Mesenteric fat pad (tissue), 1 donor: ENCODE measurements around the gene GCN1. TPM values are rescaled to one million over a fixed set of nuclear protein-coding genes. Genes with fewer than 3 reads are reported as not detected.
A peak's percentile ranks its signal among the peaks of the same experiment; 100 is the strongest.

Experiments
- DNase-seq: peaks from one replicate; pipeline ENCODE4 v3.0.0-alpha.2; 2020; ENCODE audit warnings: low spot score
- total RNA-seq: library from RNA; stranded (reverse); fragmentation: NEBNext Ultra II Directional; extraction: Animal tissue kit (Norgen Biotek cat#: 25700); gene quantifications from one replicate; pipeline ENCODE4 v1.2.1, GENCODE V29; 2021
- donor health status: DM: yes; HTN: yes; CAD: no.

GCN1 gene
- total RNA-seq, 1 donor from 2014 or later = 97.0 TPM

DNA sequence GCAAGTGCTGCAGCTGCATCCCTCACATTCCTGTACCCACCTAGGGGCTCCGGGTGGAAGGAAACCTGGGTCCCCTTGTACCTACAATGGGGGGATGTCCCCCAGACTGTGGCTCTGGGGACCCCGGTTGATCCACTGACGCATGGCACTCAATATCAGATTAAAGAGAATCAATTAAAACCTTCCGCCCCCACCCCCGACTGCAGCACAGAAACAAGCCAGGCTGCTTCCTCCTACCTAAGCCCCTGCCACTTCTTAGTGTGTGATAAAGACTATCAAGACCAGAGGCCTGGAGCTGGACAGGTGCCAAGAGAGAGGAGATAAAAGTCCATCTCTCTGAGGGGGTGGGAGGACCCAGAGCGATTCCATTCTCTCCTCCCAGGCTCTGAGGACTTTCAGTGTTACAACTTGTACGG is 34.6 kb upstream of the GCN1 start:
- no peak for DNase-seq

DNA sequence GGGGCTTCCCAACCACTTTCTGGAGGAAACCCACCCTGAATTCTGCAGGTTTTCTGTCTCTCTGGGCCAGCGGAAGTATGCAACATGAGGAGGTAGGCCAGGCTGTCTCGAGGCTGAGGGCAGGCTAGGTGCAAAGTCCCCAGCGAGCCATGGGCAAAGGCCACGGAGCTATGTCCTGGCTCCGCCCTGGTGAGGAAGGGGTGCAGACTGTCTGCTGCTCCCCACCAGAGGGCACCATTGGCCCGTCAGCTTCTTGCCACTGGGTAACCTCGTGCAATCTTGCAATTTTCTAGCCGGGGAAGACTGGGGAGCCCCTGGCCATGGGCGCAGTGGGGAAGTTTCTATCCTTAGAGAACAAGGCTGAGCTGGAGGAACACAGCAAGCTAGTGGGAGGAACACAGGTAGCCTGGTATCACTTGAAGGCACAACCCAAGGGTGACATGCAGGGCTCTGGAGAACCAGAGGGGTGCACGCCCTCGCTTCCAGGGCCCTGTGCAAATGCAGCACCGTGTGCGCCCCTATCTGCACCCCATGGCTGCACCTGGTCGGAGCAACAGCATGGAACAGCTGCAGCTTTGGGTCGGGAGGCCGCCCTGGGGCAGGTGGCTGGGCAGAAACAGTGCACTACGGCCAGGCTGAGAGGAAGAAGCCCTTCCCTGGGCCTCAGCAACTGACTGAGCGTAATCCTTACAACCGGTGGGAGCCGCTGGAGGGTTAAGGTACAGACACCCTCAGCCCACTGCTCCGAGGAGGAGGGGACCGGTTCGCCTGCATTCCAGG is 34.0 kb upstream of the GCN1 start:
- DNase-seq = peak; percentile 93

DNA sequence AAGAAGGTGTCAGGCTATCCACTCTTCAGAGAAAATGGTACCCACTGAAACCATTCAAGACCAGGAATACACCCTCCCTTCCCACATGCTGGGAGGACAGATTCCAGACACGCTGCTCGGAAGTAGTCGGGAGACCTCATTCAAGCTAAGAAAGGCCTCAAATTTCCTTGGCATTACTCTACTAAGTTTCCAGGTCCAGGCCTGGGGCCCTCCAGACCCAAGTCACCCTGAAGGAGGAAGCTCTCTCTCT is 33.5 kb upstream of the GCN1 start:
- DNase-seq = no peak

DNA sequence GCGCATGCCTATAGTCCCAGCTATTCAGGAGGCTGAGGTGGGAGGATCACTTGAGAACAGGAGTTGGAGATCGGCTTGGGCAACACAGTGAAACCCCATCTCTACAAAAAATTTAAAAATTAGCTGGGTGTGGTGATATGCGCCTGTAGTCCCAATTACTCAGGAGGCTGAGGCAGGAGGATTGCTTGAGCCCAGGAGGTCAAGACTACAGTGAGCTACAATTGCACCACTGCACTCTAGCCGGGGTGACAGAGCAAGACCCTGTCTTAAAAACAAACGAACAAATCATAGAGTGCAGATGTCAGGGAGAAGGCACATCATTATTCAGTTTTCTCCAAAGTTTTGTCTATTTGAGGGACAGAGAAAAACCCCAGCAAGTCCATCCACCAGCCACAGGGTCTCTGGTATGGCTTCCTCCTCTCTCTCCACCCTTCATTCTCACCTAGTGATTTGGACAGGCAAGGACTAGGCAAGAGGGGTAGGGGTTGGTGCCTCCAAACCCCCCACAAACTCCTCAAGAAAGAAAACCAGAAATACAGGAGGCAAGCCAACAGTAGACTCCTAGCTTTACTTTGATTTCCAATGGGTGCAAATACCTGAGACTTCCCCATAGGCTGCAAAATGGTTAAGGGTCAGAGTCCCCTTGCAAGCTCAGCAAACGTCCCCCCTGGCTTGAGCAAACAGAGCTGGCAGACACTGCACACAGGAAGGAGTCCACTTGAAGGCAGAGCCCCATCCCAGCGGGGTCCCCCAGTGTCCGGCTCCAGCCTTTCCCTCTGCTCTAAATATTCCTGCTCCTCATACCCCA is 32.9 kb upstream of the GCN1 start:
- no peak for DNase-seq

DNA sequence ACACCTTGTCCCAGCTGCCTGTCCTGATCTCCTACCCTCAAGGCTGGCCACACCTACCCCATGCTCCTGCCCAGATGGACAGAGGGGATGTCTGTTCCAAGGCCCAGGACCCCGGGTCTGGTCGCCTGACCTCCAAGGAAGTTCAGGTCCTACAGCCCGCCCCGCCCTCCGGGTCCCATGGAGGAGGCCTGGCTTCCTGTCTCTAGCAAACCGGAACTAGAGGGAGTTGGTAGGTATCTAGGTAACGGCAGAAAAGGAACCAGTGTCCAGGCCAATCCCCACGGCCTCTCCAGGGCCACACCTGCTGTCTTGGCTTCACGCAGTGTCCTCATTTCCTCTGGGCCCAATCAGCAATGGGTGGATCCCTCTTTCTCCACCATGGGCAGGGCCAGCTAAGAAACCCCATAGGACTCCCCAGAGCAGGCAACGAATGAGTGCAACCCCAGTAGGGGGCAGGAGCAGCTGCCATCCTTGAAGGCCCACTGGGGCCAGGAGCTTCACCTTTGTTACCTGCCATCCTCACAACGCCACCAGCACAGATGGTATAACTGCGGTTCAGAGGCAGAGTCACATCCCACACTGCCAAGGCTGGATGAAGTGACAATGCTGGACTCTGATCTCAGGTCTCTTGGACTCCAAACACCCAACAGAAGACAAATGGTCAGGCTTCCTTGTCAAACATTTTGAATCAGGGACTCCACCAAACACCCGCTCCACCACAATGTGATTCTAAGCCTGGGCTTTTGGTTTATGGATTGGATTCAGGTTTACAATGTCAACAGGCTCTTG is 31.5 kb upstream of the GCN1 start:
- DNase-seq = no peak

DNA sequence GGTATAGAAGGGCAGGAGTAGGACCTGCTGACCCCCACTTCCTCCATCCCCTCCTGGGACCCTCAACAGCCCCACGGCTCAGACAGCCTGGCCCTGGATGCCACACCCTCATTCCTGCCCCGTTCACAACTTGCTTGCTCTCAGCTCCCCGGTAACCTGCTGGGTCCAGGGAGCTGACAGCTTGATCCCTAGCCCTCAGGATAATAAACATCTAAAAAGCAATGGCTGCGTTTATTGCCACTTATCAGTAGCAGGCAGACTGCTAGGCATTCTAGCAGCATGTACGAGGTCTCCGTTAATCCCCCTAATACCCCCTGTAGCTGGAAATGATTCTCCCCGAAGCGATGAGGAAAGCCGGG is 30.7 kb upstream of the GCN1 start:
- no peak for DNase-seq

DNA sequence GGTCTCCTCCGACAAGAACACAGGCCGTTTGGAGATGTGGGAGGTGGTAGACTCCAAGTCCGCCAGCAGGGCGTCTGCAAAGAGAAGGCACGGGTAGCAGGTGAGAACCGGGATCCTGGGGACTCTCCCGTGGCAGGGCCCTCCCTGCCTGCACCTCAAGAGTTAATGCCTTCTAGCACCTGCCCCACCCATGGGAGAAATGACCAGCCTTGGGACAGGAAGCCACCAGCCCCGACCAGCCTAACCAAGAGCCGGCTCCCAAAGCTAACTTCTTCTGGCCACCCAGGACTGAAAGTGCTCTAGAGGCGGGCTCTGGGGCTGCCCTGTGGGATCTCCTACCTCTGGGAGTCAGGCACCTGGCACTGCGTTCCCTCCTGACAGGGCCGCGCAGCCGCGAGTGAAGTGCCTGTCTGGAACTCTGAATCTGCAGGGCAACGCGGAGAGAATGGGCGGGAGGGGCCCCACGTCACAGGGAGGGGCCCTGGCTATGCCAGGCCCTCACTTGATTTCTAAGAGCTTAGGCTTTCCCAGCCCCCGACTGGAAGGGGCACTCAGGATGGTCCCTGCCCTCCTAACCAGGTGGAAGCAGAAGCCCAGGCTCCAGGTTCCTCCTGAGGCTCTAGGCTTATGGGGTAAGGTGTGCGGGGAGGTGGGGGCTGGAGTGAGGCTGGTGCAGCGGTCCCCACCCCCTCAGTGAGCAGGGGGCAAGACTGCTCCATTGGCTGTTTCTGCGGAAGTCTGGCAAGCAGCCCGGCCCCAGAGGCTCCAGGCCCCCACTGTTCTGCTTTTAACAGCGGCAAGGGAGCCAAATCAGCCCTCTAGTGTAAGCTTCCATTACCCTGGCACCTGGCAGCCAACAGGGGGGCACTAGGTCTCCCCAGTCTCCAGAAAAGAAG is 30.0 kb upstream of the GCN1 start:
- no peak for DNase-seq

DNA sequence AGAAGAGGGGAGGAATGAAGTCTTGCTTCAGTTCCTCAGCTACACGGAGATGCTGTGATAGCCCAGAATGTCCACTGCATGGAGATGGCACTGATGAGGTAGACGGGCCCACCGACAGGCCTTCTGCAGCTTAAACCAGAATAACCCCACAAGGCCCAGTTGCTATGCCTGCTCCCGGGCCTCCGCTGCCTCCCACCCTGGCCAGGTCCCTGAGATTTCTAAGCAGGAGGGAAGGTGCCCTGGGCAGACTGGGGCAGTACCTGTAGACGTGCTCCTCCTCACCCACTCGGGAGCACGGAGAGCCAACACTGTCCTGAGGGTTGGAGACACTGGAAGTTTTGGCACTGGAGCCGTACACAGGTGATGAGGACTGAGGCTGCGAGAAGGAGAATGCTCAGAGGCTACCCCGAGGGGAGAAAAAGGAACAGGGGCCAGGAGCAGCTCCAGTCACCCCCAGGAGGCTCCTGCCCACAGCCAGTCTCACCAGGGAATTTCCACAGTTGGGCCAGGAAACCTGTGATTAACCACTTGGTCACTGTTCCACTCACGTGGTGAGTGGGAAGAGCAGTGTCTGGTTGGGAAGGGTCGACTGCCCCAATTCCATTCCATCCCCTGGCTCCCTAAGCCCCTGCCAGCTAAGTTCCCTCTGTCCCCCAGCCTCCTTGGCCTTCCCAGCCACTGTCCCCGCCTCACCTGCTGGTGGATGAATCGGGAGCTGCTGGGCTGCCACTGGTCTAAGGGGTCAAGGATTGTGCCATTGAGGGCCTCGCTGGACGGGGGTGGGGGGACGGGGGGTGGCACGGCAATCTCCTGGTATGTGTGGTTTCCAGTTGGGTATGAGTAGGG is 29.2 kb upstream of the GCN1 start:
- DNase-seq = no peak

DNA sequence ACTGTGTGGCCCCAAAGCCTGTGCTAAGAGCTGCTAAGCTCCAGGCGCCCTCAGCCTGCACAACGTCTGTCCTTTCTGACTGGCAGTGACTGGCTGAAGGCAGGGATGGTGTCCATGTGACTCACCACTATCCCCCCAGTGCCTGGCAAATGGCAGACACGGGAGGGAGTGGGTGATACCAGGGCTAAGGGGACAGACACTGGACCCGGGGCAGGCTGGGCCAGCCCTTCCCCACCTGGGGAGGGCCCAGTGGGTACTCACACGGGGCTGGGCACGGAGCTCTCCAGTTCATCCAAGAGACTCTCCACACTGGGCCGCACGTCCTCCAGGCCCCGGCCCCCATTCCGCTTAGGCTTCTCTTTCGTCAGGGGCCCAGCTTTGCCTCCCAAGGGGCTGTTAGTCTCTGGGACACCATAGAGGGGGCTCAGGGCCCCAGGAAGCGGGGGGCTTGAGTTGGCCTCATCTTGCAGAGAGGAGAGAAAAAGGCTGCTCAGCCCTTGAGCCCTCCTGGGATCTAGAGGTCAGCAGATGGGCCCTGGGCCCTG is 27.8 kb upstream of the GCN1 start:
- DNase-seq = no peak

DNA sequence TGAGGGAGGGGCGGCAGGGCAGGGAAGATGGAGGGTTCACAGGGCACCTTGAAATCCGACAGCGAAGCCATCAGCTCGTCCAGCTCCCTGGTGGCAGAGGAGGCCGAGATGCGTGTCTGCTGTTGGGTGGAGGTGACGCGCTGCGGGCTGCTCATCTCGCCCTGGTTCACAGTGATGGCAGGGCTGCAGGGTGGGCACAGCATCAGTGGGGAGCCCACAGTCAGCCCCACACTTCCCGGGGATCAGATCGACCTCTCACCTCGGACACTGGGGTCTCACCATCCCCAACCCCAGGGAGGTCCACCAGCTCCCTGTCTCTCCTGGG is 27.0 kb upstream of the GCN1 start:
- no peak for DNase-seq

DNA sequence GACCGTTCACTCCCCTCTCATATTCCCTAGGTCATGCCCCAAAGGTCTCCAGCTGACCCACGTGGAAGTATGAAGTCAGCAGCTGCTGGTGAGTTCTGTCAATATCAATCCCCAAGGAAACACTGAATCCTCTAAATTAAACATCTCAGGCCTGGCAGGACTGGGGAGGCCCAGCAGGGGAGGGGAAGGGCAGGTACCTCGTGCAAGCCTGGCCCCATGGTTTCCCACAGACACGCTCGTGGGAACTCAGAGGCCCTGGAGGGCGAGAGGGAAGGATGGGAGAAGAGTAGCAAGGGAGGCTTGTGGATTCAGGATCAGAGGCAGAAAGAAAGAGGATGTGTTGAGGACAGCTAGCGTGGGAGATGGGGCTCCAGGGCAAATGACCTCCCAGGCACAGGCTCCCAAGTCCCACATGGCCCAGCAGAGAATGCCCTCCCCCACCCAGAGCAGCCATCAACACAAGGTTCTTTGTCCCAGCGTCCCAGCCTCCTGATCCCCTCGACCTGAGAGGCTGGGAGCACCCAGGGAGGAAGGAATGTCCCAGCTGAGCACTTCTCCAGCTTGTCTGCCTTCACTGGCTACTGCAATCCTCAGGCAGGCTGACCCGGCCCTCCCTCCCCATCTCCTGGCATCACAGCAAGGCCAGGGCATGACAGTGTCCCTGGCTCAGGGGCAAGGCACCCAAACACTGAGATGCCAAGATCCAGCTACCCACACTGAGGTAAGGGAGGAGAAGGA is 26.5 kb upstream of the GCN1 start:
- no peak for DNase-seq

DNA sequence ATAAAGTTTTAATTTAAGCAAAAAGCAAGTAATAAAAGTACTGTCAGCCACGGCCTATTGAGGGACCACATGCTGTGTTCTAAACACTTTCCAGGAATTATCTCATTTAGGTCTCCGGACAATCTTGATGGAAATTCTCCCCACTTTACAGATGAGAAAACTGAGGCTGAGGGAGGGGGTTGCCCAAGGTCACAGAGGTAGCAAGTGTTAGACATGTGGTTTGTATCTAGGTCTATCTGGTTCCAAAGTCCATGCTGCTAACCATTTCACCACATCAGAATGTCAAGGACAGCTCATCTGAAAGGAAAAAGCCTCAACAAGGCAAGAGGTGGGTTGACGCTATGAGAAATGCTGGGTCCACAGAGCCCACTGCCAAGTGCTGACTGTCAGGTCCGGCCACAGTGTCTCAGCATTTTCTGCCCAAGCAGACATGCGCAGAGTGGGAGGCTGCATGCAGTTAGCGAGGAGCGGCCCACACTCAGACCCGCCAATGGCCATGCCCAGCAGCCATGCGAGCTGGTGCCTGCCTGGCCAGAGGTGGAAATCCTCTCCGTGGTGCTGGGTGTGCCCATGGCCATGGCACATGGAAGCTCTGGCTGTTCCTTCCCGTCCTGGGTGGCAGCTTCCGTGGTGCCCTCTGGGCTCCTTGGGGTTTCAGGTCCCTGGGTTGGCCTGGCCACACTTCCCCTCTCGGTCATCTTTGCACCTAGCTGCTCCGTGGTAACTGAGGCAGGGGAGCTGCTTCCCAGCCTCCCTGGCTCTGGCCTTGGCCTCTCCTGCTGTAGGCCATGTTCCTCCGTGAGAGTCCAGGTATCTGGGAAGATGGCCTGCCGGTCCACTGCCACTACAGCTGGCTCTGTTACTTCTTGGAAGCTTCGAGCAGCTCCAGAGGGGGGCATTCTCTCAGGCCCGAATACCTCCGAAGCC is 24.4 kb upstream of the GCN1 start:
- no peak for DNase-seq

DNA sequence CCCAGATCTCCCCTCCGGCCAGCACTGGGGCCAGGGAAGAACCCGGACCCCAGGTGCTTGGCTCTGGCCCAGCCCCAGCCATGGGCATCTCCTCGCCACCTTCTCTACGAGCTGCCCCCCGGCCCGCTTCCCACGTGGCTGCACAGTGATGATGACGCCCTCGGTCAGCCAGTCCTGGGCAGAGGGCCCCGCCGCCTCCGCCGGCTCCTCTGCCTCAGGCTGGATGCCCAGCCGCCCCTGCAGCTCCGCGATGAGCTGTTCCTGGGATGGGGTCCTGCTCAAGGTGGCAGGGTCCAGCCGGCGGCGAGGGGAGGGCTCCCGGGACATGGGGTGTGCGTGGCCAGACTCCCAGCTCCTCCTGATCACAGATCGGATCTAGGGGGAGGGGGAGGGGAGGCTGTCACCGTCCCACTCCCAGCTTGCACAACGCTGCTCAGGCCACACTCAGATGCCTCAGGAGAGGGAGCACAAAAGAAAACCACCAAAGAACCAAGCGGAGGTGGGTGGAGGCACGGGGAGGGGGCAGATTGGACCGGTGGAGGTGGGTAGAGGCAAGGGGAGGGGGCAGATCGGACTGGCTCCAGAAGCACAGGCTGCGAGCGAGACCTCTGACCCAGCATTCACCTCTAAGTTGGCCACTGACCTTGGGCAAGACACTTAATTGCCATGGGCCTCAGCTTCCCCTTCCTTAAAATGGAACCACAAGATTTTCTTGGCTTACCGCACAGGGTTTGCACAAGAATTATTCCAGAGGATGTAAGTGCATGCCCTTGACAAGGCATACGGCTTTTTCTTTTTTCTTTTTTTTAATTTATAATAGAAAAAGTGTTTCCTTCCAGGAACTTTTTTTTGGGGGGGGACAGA is 22.5 kb upstream of the GCN1 start:
- no peak for DNase-seq

DNA sequence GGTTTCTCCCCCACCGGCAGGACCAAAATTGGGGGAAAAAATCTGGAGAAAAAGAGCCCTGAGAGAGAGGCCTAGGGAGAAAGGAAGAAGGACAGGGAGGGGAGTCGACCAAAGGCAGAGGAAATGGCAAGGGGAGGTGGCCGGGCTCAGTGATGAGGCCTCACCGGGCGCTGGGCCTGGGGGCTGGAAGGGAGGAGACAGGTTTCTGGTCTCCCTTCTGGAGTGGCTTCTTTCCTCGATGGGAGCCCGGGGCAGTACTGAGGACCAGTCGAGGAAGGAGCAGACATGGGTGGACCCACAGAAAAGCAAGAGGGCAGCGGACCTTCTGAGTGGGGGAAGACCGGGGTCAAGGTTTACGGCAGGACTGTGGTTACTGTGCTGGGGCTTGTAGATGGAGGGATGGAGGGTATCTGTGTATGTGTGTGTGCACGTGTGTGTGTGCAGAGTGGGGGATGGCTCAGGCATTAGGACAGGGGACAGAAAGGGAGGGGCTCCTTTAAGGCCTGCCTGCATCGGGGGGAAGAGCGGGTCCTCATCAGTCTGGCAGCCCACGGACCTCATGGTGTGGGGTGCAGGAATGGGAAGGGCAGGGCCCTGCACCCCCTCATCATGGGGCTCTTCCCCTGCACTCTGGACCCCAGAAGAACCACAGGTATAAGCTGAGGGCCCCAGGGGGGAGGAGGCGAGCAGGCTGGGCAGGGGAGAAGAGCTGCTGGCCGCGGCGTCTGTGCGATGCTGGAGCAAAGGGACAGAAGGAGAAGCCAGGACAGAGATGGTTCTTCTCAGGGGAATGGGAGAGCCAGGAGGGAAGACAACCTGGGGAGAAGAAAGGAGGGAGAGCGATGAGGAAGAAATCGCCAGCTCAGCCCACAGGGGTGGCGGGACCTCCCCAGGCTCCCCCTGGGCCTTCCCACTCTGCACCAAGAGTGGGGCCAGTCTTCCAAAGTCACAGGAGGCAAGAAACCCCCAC is 21.5 kb upstream of the GCN1 start:
- DNase-seq = no peak

DNA sequence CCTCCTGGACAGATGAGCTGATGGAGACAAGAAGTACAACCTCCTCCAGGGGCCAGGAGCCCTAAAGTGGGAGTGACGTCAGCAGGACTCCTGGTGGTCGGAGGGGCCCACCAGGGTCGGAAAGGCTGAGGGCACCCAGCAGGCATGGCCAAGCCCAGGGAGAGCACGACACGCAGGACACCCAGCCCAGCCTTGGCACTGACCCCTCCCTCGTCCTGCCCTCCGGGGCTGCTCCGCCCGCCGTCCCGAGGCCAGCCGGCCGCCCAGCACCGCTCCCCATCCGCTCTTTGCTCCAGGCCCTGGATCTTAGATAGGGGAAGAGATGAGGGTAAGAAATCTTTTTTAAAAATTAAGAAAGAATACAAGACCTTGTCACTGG is 20.8 kb upstream of the GCN1 start:
- no peak for DNase-seq
